IMR-90 (cell line): Measurements from ENCODE around the gene KLHL11.

Experiments used
- CEBPB ChIP-seq: IDR thresholded peaks from 2 replicates; pipeline ENCODE4 v1.6.1; 2012; ENCODE audit warnings: low read depth, low read length, improper control_type of control experiment
- POLR2A ChIP-seq: IDR thresholded peaks from 2 replicates; pipeline ENCODE4 v1.6.1; 2012; ENCODE audit warnings: mild to moderate bottlenecking, low read depth, low read length
- RAD21 ChIP-seq: IDR thresholded peaks from 2 replicates; pipeline ENCODE4 v1.6.1; 2012; ENCODE audit warnings: low read length, improper control_type of control experiment
- RCOR1 ChIP-seq: IDR thresholded peaks from 2 replicates; pipeline ENCODE4 v1.6.1; 2012; ENCODE audit warnings: mild to moderate bottlenecking, low read length, improper control_type of control experiment; ENCODE audit not compliant: insufficient replicate concordance
- TF ChIP-seq, protein P1 (sequence below): conservative IDR thresholded peaks from 2 replicates; pipeline ENCODE4 v1.5.1; 2012; ENCODE audit warnings: mild to moderate bottlenecking, low read depth, low read length, improper control_type of control experiment

GRCh38 chr17:41901646-41902045, 36.4 kb upstream of the KLHL11 start:
- TF ChIP-seq, protein P1, sequence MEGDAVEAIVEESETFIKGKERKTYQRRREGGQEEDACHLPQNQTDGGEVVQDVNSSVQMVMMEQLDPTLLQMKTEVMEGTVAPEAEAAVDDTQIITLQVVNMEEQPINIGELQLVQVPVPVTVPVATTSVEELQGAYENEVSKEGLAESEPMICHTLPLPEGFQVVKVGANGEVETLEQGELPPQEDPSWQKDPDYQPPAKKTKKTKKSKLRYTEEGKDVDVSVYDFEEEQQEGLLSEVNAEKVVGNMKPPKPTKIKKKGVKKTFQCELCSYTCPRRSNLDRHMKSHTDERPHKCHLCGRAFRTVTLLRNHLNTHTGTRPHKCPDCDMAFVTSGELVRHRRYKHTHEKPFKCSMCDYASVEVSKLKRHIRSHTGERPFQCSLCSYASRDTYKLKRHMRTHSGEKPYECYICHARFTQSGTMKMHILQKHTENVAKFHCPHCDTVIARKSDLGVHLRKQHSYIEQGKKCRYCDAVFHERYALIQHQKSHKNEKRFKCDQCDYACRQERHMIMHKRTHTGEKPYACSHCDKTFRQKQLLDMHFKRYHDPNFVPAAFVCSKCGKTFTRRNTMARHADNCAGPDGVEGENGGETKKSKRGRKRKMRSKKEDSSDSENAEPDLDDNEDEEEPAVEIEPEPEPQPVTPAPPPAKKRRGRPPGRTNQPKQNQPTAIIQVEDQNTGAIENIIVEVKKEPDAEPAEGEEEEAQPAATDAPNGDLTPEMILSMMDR: no peak
- TF ChIP-seq POLR2A: no peak
- TF ChIP-seq CEBPB: no peak
- TF ChIP-seq RCOR1: no peak
- no peak for TF ChIP-seq RAD21
